ENCODE data around the gene WBP2NL. TPM values are rescaled to one million over a fixed set of nuclear protein-coding genes. Genes with fewer than 3 reads are reported as not detected.

The WBP2NL gene
- total and polyA plus RNA-seq, 2 donors (not counting 1 experiment from before 2014, with no cell fraction given), result 1.6 to 10.4 TPM

DNA sequence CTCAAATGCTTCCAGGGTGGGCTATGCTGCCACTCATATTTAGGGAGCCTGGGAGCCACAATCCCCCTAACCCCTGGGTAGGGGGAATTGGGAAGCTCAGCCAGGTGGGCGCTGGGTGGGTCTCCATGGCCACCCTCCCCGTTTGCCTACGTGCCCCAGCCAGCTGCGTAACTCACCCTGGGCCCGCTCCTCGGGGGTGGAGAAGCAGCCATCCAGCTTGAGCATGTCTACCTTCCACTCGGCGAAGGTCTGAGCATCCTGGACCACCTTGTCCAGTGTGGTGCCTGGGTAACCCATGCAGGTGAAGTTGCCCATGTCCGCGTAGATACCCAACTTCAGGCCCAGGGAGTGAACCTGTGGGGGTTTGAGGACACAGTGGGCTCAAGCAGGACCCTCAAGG lies 68.3 kb downstream of the WBP2NL start:
- H3K27me3 Mint-ChIP-seq, result no peaks in the 10 kb centered on the region
- no peak overlapping the region for H2AFZ ChIP-seq (ENCODE audit: insufficient read depth, low read depth, low read length, poor library complexity, severe bottlenecking)
- over 99% methylated on average over 10 of the region's 10 CpGs for WGBS (ENCODE audit: insufficient coverage)
- TF ChIP-seq, protein P1, sequence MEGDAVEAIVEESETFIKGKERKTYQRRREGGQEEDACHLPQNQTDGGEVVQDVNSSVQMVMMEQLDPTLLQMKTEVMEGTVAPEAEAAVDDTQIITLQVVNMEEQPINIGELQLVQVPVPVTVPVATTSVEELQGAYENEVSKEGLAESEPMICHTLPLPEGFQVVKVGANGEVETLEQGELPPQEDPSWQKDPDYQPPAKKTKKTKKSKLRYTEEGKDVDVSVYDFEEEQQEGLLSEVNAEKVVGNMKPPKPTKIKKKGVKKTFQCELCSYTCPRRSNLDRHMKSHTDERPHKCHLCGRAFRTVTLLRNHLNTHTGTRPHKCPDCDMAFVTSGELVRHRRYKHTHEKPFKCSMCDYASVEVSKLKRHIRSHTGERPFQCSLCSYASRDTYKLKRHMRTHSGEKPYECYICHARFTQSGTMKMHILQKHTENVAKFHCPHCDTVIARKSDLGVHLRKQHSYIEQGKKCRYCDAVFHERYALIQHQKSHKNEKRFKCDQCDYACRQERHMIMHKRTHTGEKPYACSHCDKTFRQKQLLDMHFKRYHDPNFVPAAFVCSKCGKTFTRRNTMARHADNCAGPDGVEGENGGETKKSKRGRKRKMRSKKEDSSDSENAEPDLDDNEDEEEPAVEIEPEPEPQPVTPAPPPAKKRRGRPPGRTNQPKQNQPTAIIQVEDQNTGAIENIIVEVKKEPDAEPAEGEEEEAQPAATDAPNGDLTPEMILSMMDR (IDR thresholded peaks at IDR 0.05), result no peak
- no peak for TF ChIP-seq EZH2 (IDR thresholded peaks at IDR 0.05; ENCODE audit: borderline replicate concordance, insufficient read depth, low read depth, low read length, poor library complexity, severe bottlenecking)
- H3K36me3 ChIP-seq (replicated peaks in 1 of 2; ENCODE audit: control extremely low read depth in 1 of 2, control insufficient read depth in 1 of 2, extremely low read depth in 1 of 2, insufficient read depth in 2 of 2, low read length in 1 of 2), result peaks cover 0 to 18% of the 10 kb centered on the region in 2 experiments
- H3K4me1 ChIP-seq (ENCODE audit: control insufficient read depth in 2 of 2, insufficient read depth in 2 of 2, low read length in 2 of 2), result peaks cover 12 to 17% of the 10 kb centered on the region in 2 donors
- H3K4me3 Mint-ChIP-seq, result no peak overlapping the region
- intact Hi-C loops (cut with micrococcal nuclease), result no loop called here
- no peaks in the 10 kb centered on the region for H4K20me1 ChIP-seq (ENCODE audit: control insufficient read depth, insufficient read depth, low read length, poor library complexity, severe bottlenecking)
- H3K9me3 ChIP-seq (ENCODE audit: control extremely low read depth in 1 of 3, control insufficient read depth in 2 of 3, insufficient read depth in 1 of 3, low read length in 2 of 3), result no peaks in the 10 kb centered on the region
- no peaks in the 10 kb centered on the region for H3K9me3 Mint-ChIP-seq (ENCODE audit: insufficient read depth)
- H3K27ac ChIP-seq (ENCODE audit: low read length in 2 of 2), result no peak overlapping the region
- peaks cover 26% of the 10 kb centered on the region for H3K4me1 Mint-ChIP-seq
- ChIA-PET POLR2A (no interaction called here), CTCF (no interaction called here)
- no peak overlapping the region for H3K4me3 ChIP-seq (ENCODE audit: control extremely low read depth in 1 of 5, extremely low read depth in 1 of 5, insufficient read depth in 1 of 5, low read depth in 2 of 5, low read length in 4 of 5)
- H3K27ac Mint-ChIP-seq, result no peak overlapping the region
- no peak for ATAC-seq (ENCODE audit: low read depth)
- DNase-seq, result no peak
- H3K27me3 ChIP-seq (replicated peaks in 1 of 4; ENCODE audit: control extremely low read depth in 1 of 4, control insufficient read depth in 3 of 4, insufficient read depth in 4 of 4, low read length in 3 of 4), result no peaks in the 10 kb centered on the region
- H3K9ac ChIP-seq (ENCODE audit: low read length), result no peak overlapping the region
- H3K4me2 ChIP-seq (replicated peaks; ENCODE audit: low read depth, low read length, poor library complexity, severe bottlenecking), result no peak overlapping the region
- H3K79me2 ChIP-seq (ENCODE audit: control insufficient read depth, insufficient read depth, low read length), result no peaks in the 10 kb centered on the region

DNA sequence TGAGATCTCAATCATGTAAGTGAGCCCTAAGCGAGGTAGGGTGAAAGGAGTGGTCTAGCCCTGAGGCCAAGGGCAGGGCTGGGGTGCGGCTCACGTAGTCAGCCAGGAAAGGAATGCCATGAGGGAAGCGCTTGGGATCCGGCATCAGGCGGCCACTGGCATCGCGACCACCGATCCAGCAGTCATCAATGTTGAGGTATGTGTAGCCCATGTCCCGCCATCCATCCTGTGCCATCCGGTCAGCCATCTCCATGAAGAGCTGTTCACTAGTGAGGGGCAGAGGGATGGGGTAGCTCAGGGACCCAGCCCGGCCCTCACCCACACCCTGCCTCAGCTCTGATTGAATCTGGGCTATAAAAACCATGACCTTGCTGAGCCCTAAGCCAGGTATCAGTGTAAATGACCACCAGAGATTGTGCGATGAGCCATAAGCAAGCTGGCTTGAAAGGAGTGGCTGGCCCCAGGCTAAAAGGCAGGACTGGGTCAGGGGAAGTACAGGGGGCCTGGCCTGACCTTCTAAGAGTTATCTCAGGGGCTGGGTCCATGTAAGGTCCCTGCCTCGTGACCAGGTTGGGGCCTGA lies 69.2 kb downstream of the WBP2NL start:
- H3K27ac Mint-ChIP-seq, result peak overlapping the region; percentile 26
- H2AFZ ChIP-seq (ENCODE audit: insufficient read depth, low read depth, low read length, poor library complexity, severe bottlenecking), result no peak overlapping the region
- no peaks in the 10 kb centered on the region for H3K79me2 ChIP-seq (ENCODE audit: control insufficient read depth, insufficient read depth, low read length)
- H3K9me3 ChIP-seq (ENCODE audit: control extremely low read depth in 1 of 3, control insufficient read depth in 2 of 3, insufficient read depth in 1 of 3, low read length in 2 of 3), result no peaks in the 10 kb centered on the region
- no peak overlapping the region for H3K4me3 ChIP-seq (ENCODE audit: control extremely low read depth in 1 of 5, extremely low read depth in 1 of 5, insufficient read depth in 1 of 5, low read depth in 2 of 5, low read length in 4 of 5)
- intact Hi-C loops (cut with micrococcal nuclease), result no loop called here
- WGBS (ENCODE audit: insufficient coverage), result 93% methylated on average over 13 of the region's 14 CpGs
- no peaks in the 10 kb centered on the region for H4K20me1 ChIP-seq (ENCODE audit: control insufficient read depth, insufficient read depth, low read length, poor library complexity, severe bottlenecking)
- peaks cover 0 to 18% of the 10 kb centered on the region in 2 experiments for H3K36me3 ChIP-seq (replicated peaks in 1 of 2; ENCODE audit: control extremely low read depth in 1 of 2, control insufficient read depth in 1 of 2, extremely low read depth in 1 of 2, insufficient read depth in 2 of 2, low read length in 1 of 2)
- CTCF ChIA-PET, result interaction anchor here (0.6 kb wide), 1 partner anchor 379 kb away, joined by 3 read pairs; the partner anchor contains the start of gene SNU13
- no peaks in the 10 kb centered on the region for H3K27me3 Mint-ChIP-seq
- H3K9me3 Mint-ChIP-seq (ENCODE audit: insufficient read depth), result no peaks in the 10 kb centered on the region
- H3K4me3 Mint-ChIP-seq, result no peak overlapping the region
- H3K4me2 ChIP-seq (replicated peaks; ENCODE audit: low read depth, low read length, poor library complexity, severe bottlenecking), result no peak overlapping the region
- DNase-seq (no peak), ATAC-seq (ENCODE audit: low read depth) (no peak)
- H3K9ac ChIP-seq (ENCODE audit: low read length), result no peak overlapping the region
- no peak overlapping the region for H3K27ac ChIP-seq (ENCODE audit: low read length in 2 of 2)
- POLR2A ChIA-PET, result no interaction called here
- TF ChIP-seq EZH2 (IDR thresholded peaks at IDR 0.05; ENCODE audit: borderline replicate concordance, insufficient read depth, low read depth, low read length, poor library complexity, severe bottlenecking), result no peak
- TF ChIP-seq, protein P1 (IDR thresholded peaks at IDR 0.05), result no peak
- no peaks in the 10 kb centered on the region for H3K27me3 ChIP-seq (replicated peaks in 1 of 4; ENCODE audit: control extremely low read depth in 1 of 4, control insufficient read depth in 3 of 4, insufficient read depth in 4 of 4, low read length in 3 of 4)
- H3K4me1 ChIP-seq (ENCODE audit: control insufficient read depth in 2 of 2, insufficient read depth in 2 of 2, low read length in 2 of 2), result peaks cover 12 to 17% of the 10 kb centered on the region in 2 donors
- peaks cover 30% of the 10 kb centered on the region for H3K4me1 Mint-ChIP-seq

Measured in B cell (primary cell).